GM18511 (cell line): ENCODE data around the gene NDUFS8.

Experiments used
- ATAC-seq: cut with Tn5 transposase; IDR thresholded peaks from one replicate; pipeline ENCODE4 v1.9.1; 2021; ENCODE audit warnings: mild to moderate bottlenecking, moderate library complexity; ENCODE audit not compliant: unreplicated experiment

NDUFS8 gene

GRCh38 chr11:68035266-68035876, 4.9 kb downstream of the NDUFS8 start:
- ATAC-seq = no peak

DNA sequence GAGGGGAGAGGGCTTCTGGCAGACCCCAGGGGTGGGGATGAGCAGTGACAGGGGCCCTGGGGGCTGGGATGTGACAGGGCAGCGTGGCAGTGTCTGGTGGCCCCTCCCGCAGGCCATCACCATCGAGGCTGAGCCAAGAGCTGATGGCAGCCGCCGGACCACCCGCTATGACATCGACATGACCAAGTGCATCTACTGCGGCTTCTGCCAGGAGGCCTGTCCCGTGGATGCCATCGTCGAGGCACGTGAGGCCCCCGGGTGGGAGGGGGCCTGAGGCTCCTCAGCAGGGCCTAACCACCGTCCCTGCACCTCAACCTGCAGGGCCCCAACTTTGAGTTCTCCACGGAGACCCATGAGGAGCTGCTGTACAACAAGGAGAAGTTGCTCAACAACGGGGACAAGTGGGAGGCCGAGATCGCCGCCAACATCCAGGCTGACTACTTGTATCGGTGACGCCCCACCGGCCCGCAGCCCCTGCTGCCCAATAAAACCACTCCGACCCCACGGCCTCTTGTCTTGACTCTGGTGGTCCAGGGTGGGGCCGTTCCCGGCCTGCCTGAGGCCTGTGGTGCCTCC, 5.7 kb downstream of the NDUFS8 start:
- no peak for ATAC-seq

- no peak for ATAC-seq
Observed at GRCh38 chr11:68036717-68037239, 6.3 kb downstream of the NDUFS8 start.

DNA sequence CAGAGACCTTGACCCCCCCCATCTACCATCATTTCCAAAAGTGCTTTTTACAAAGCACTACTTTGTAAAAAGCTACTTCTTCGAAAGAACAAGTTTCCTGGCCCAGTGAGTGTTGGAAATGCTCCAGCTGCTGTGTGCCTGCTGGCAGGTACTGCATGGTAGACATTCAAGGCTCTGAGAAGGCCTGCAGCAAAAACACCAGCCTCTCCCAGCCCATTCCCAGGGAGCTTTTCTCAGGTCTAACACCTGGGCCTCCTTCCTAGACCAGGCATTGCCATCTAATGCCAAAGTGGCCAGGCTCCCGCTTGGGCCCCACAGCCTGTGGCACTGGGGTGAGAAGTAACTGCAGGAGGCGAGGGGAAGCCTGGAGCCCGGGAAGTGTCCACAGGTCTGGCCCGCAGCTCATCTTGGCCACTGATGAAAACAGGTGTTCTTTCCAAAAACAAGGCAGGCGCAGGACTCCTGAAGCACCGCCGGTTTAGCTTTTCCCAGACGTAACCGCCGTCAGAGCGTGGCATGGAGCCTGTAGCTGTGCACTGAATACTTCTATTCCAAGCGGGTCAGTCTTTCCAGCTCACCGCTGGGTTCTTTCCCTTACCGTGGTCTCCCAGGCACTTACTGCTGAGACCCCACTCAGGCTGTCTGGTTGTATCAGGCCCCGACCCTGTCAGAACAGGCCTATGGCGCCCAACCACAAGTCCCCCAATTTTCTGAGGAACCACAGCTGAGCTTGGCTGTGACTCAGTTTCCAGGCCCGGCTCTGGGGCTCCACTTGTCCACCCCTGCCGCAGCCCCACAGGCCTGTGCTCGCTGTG, 7.1 kb downstream of the NDUFS8 start:
- no peak for ATAC-seq

DNA sequence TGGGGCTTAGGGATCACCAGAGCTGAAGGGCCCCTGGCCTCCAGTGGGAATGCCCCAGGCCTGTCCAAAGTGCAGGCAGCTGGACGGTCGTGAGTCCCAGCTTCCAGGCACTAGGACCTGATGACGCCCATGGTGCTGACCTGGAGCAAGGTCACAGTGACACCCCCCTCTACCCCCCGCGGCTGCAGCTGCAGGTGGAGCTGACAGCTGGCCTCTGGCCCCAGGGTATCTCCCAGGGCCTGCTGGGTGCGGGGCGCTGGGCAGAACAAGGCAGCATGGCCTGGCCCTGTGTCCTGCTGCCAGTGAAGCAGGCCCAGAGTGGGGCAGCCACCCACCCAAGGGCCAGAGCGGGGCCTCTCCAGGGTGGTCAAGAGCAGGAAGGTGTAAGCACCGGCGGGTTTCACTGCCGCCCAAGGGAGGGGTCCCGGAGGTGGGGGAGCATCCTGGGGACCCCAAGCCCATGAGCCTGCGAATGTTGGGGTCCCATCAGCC, 7.8 kb downstream of the NDUFS8 start:
- ATAC-seq = no peak

DNA sequence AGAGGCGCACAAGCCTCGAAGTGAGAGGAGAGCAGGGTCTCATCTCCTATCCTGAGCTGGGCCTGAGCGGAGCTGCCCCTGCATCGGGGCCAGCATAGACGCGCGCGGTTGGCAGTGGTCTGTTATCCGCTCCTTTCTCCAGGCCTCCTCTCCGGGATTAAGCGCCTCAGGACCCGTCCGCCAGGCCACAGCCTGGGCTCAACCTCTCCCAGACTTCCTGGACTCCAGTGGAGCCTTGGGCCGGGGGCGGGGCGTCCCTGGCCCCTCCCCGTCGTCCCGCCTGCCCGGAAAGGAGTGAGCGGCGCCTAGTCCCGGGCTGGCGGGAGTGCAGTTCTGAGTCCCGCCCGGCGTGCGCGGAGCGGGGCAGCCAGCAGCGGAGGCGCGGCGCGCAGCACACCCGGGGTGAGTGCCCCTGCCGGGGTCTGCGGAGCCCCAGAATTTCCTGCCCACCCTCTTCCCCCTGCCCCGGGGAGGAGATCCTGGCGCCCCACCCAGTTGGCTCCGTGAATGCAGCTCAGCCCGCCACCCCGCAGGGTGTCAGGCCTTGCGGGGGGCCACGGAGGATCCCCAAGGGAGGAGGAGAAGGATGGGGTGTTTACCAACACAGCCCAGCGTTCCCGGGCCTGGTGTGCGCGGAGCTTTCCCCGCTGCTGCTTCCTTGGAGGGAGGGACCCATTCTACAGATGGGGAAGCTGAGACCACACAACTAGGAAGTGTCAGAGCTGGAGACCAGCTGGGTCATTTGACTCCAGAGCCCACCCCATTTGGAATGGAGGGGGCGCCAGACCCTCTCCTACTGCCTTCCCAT, 8.4 kb downstream of the NDUFS8 start, which contains the start of gene TCIRG1:
TCIRG1 (plus strand) TSS at position 308 of the 808 bp plus-strand sequence. CDS start 2,247 bp downstream, outside the sequence.
- ATAC-seq = peak; percentile 55

DNA sequence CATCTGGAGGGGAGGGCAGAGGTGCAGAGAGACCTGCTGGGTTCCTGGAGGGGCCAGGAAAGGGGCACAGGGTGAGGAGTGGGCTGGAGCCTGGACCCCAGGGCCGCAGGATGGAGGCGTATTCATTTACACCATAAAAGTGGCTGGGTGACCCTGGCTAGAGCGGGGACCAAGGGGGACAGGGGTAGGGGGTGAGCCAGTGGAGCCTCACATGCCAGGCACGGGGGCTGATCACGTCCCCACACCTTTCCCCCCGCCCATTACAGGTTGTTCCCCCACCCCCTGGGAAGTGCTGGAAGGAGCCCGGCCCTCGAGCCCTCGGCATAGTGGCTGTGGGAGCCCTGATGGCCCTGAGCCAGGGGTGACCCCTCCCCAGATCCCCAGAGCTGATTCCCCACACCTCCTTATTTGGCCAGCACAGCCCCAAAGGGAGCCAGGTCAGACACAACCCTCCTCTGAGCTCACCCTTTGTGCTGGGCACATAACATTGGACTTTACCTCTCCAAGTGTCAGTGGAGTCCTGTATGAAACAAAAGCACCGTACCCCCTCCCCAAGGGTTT, 9.1 kb downstream of the NDUFS8 start:
- ATAC-seq = no peak

DNA sequence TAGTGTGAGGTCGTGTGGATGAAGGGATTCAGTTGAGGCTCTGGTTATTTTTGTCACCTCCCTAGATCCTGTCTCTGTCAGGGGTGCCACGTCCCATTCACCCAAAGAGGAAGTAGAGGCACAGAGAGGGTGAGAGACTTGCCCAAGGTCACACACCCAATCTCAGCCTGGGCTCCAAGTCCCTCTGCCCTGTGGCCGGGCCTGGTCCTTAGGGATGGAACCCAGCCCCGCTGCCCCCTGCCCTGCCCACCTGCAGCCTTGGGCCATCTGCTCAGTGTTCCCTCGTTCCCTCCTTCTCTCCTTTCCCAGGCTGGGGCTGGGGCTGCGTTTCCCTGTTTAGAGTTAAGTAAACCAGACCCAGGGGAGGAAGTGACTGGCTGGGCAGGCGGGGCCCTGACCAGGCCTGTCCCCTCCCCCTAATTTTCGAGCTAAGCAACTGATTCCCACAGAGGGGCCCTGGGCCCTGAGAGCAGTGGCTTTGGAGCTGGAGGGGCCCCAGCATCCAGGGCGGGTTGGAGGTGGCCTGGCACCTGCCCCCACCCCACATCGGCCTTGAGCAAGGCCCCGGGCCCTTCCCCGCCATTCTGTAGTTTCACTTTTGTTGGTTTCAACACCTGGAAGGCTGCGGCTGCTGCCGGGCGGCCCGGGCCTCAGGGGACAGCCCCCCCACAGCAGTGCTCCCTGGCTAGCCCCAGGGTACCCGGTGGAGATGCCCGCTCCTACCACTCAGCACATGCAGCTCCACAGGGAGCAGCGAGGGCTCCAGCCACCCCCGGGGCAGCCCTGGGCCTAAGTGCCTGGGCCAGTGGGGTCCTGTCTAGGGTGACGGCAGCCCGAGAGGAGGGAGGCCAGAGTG, 9.8 kb downstream of the NDUFS8 start:
- ATAC-seq = peak; percentile 55

GRCh38 chr11:68040957-68041591, 10.6 kb downstream of the NDUFS8 start:
- no peak for ATAC-seq

GRCh38 chr11:68041617-68042218, 11.2 kb downstream of the NDUFS8 start:
- no peak for ATAC-seq

GRCh38 chr11:68042219-68043028, 11.9 kb downstream of the NDUFS8 start:
- ATAC-seq = no peak

- no peak for ATAC-seq
Observed at GRCh38 chr11:68043029-68043348, 12.5 kb downstream of the NDUFS8 start.

- no peak for ATAC-seq
Observed at GRCh38 chr11:68043349-68044144, 13.1 kb downstream of the NDUFS8 start.

DNA sequence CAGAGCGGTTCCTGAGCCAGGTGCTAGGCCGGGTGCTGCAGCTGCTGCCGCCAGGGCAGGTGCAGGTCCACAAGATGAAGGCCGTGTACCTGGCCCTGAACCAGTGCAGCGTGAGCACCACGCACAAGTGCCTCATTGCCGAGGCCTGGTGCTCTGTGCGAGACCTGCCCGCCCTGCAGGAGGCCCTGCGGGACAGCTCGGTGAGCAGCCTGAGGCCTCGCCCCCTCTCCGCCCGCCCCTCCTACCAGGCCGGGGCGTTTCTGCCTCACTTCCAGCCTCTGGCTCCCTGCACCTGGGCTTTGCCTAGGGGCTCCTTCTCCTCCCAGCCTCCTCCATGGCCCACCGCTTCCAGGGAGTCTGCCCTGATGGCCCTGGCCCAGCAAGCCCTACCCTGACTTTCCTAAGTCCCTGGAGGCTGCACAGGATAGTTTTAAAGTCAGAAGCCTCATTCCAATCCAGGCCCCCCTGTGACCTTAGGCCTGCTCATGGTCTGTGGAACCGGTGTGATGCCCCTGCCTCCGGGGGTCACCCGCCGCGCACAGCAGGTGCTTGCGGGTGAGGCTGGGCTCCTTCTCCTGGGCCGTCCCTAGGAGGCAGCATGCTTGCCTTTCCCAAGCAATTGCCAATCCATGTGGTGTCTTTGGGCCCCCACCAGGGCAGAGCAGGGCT, 13.8 kb downstream of the NDUFS8 start:
- no peak for ATAC-seq

DNA sequence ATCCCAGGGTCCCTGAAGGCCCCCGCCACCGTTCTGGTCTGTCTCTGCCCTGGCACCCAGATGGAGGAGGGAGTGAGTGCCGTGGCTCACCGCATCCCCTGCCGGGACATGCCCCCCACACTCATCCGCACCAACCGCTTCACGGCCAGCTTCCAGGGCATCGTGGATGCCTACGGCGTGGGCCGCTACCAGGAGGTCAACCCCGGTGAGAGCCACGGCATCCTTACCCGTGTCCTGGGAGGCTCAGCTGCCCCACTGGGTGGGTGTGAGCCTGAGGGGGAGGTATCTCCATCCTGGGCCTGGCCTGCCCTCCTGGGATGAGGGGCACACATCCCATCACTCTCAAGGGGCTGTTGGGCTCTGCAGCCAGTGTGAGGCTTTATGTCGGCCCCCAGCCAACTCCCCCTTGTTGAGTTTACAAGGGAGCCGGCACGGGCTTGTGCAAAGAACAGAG, 14.4 kb downstream of the NDUFS8 start:
- no peak for ATAC-seq

DNA sequence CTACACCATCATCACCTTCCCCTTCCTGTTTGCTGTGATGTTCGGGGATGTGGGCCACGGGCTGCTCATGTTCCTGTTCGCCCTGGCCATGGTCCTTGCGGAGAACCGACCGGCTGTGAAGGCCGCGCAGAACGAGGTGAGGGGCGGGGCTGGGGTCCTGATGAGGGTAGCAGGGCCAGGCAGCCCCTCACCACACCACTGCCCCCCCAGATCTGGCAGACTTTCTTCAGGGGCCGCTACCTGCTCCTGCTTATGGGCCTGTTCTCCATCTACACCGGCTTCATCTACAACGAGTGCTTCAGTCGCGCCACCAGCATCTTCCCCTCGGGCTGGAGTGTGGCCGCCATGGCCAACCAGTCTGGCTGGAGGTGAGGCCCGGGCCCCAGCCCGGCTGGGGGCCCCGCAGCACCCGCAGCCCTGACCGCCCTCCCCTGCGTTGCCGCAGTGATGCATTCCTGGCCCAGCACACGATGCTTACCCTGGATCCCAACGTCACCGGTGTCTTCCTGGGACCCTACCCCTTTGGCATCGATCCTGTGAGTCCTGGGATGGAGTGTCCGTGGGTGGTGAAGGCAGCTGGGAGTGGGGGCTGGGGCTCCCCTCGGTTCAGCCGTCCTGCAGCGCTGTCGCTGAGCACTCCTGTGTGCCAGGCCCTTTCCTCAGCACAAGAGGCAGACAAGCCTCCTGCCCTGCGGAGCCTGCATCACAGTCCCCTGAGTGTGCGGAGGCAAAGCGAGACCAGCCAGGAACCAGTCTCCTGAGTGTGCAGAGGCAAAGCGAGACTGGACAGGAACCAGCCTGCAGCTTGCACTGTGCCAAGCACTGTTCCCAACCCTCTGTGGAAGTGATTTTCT, 17.2 kb downstream of the NDUFS8 start:
- no peak for ATAC-seq
